ENCODE data around the gene PELI1.
A peak's percentile ranks its signal among the peaks of the same experiment; 100 is the strongest.
"Not testable (repeated sequence)": the region's sequence is repeated elsewhere in the genome, so short reads cannot be mapped to it uniquely, and the experiment has no call there.

The PELI1 gene

DNA sequence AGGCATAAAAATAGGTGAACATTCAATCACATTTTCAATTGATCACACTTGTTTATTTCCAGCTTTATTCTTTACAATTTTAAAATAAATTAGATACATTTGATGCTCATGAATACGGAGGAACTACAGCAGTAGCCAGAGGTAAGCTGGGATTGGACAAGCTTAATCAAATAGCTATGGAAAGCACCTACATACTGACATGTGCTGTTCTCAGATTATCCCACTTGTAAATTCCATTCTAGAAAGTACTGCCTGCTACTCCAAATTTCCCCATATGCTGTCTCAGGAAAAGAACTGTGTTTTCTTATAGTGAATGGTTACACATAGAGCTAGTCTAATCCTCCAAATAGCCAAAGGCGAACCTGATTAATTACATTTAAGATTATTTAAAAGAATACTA, 24.2 kb downstream of the PELI1 start:
- DNase-seq, result no peak

DNA sequence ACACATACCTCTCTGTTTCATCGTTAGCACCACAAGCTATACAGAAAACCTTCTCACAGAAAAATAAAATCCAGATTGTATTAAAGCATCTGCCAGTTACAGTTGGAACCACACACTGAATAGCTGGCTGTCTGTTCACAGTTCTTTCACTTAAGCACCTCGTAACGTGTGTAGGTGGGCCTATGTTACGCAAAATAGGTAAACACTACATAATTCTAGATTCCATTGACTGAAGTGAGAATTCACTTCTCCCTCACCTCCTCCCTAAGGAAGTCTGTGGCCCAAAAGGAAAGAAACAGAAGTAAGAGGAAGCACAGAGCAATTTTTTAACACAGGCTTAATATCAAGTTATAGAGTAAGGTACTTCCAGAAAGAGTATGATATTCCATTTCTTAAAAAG, 24.9 kb downstream of the PELI1 start:
- no peak for DNase-seq

DNA sequence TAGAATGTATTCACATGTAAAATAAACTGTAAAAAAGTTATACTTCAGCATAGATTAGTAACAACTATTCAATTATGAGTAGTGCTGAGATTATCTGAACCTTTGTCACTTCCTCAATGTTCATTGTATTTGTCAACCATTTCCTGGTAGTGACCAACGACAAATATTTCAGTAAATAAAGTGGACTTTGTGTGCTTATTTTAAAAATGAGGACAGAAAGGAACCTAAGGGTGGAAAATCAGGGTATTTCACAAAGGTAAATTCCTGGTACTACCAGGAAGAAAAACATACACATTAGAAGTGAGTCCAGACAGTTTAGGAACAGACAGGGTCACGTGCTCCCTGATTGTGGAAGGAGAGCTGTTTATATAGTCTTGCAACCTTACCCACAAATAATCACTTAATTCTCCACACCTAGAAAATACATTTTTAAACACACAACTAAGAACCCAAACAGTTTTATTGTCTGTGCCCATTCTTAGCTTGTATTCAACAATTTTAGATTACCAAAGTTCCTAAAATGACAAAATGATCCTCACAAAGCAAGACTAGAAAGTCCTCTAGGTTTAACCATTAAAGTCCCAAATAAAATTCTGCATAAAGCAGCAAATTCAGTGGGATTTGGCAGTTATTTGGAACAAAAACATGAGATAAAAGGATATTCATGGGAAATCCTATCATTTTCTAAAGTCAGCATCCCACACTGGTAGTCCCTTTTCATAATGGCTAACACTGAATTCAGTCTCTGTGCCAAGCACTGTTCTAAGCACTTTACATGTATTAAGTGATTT, 28.2 kb downstream of the PELI1 start:
- DNase-seq, result no peak

DNA sequence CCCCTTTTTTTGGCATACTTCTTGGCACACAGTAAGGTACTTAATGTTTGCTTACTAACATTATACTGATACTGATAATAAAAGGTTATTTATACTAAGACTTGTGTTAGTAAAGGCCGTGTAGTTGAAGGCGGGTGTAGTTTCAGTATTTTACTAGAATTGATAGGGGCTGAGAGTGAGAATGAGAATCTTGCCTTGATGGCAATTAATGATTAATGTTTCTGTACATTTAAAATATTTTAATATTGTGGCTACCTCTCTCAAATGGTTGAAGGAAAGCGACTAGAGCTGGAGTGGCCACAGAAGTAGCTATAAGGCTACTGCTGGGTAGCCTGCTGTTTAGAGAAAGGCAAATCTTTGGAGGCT, 29.3 kb downstream of the PELI1 start:
- no peak for DNase-seq

DNA sequence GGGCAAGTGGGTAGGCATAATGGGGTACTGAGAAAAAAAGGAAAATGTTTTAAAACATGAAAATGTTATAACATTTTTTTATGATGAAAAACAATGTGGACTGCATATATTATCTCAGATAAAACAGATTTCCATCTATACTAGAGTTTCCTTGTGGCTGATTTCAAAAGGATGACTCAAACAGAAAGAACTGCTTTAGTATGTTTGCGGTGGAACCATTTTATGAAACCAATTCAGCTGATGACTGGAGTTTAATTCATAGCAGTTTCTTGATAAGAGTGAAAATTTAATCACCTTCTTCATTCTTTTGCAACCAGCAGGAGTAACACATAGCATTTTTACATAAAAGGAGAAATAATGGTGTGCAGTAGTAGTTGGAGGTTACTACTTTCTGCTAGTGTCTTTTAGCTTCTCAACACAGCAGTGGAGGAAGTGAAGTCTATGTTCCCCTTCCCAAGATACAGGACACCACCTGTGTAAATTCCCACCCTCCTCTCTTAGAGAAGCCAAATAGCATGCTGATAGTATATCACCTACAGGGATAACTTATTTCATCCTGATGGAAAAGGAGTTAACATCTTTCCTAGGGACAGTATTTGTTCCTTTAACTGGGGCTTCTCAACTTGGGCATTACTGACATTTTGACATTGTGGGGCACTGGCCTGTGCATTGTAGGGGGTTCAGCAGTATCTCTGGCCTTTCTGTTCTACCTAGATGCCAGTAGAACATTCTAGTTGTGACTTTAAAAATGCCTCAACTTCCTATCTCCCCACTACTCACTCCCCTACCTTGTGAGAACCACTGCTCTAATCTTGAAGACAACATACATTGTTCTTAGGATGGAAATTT, 29.9 kb downstream of the PELI1 start:
- no peak for DNase-seq

DNA sequence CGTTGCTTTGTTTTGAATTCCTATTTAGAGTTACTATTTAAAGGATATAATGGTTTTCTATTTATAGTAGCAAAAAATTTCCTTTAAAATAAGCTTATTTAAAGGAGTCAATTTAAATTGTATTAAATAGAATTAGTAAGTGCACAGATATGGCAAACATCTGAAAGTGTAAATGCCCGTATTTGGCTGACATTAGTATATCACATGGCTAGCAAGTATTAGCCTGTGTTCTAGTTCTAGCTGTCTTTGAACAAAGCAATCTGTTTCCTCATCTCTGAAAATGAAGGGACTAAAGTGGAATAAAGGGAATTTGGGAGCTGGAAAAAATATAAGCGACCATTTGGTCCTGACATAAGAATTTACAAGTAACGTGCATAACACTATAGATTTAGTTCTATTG, 32.2 kb downstream of the PELI1 start:
- DNase-seq, result no peak

DNA sequence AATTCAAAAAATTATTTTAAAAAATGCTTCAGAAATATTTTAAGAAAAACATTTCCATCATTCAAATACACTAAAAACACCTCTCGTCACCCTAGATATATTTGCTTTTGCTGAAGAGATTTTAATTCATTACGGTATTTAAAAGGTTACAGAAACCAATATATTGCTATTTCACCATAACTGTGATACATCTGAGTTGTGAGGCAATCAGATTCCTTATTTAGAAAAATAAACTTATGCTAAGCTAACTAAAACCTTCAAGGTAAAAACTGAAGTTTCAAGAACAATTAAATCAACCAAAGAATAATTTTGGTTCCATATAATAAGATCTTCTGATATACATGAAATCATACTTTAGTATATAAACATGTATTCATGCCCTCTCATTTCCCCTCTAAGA, 32.8 kb downstream of the PELI1 start:
- no peak for DNase-seq

DNA sequence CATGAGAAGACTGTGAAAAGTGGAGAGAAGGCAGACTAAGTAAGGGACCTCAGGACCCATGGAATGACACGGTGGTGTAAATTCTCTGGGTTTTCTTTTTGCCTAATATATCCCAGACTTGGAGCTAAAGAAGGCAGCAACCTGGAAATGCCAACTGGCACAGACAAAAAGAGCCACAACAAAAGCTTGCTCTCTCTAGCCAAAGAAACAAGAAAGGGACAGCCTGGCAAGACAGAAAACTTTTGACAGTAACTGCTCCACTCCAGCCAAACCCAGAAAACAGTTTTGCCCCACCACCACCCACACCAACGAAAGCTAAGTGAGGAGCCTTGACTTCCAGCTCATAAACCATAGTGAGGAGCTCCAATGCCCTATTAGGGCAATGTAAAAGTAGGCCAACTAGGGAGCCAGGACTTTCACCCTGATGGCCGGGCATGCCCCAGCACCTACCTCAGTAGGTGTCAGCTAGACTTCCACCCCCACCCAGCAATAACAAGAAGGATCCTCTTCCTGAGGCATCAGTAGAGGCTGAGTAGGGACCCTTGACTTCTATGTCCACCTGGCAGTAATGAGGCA, 35.5 kb downstream of the PELI1 start:
- DNase-seq, result peak in 1 of 2 experiments; percentile 24

DNA sequence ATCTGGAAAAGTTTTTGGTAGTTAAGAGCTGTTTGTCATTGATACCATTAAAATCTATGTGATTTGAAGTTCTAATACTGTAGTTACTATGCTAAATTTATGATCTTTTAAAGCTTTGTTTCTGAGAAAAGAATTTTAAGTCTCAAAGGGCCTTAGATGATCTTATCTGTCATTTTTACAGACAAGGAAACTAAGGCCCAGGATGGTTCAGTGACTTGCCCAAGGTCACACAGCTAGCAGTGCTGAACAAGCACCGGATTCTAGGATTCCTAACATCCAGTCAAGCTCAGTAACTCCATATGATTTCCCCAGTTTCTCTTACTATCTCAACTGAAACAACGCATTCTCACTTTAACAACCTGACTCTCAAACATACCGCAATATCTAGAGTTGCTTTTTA, 37.7 kb downstream of the PELI1 start:
- no peak for DNase-seq

DNA sequence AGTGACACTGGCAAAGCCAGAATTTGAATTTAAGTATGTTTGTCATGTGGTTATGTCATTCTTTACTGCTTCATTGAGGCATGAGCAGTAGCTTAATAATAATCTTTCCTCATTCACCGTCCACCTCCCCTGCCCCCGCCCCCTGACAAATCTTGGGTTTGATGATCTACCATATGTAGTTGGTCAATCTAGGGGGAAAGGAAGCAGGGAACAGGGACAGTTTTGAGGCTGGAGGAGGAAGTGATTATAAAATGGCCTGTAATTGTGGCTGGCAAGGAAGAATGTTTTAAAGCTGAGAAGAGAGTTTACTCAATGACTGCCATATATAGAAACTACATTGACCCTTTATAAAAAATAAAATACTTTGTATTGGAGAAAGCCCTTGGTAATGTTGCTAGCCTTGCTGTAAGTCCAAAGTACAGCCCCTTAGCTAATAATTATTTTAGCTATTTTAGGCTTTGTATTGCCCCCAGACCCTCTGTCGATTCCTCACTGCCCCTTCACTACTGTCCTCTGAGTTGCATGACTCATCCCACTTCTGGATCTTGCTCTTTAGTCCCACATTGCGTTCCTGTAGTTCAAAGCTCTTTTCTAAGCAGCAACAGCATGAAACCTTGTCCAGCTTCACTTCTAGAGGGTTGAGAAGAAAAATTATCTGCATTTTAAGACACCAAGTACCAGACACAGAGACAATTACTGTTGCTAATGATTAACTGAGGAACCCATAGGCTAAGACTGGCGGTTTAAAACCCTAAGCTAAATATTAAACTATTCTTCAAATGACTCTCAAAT, 38.4 kb downstream of the PELI1 start:
- DNase-seq, result no peak

DNA sequence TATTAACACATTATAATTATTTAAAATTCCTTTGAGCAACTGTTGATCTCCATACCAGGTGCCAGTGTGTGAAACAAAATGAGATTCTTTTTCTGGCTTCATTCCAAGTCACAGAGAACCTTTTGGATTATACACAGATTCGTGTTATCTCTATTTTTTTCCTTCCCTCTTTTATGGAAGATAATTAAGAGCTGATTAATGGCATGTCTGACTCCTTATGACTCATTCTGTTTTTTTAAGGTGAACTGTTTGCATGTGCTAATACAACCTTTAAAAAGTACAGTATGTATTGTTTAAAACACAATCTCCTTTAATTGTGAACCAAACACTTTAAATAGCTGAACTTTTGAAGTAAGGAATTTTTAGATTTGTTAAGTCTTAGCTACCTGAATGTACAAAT, 39.3 kb downstream of the PELI1 start:
- DNase-seq, result no peak

DNA sequence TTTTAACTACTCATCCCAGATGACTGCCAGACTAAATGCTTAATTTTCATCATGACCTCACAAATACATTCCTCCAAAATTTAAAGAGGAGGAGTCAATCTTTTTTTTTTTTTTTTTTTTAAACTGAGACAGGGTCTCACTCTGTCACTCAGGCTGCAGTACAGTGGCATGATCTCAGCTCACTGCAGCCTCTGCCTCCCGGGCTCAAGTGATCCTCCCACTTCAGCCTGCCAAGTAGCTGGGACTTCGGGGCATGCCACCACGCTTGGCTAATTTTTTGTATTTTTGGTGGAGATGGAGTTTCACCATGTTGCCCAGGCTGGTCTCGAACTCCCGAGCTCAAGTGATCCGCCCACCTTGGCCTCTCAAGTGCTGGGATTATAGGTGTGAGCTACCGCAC, 41.5 kb downstream of the PELI1 start:
- DNase-seq, result not testable (repeated sequence)

DNA sequence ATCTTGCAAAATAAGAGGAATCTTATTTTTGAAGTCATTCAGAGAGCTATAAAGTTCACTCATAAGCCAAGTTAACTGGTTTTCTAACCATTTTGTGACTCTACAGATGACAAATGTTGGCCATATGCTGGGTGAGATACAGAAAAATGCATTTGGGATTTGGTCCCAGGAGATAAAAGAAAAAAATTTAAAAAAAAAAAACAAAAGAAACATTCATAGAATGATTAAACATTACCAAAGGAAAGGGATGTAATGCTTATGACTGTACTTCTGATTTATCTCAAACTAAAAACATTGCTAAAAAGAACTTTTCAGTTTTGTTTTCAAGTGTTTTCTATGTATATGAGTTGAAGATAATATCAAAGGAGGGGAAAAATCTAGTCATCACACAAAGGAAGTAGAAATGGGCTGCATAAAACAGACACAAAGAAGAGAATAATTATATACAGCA, 43.1 kb downstream of the PELI1 start:
- DNase-seq, result no peak

DNA sequence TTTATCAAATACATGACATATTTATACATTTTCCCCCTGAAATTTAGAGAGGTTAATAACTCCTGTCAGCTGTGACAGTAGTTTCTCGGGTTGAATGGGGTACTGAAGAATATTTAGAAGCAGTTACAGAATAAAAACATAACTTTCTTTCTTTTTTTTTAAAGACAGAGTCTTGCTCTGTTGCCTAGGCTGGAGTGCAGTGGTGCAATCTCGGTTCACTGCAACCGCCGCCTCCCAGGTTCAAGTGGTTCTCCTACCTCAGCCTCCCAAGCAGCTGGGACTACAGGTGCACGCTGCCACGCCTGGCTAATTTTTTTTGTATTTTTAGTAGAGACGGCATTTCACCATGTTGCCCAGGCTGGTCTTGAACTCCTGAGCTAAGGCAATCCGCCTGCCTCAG, 43.6 kb downstream of the PELI1 start:
- not testable (repeated sequence) for DNase-seq

DNA sequence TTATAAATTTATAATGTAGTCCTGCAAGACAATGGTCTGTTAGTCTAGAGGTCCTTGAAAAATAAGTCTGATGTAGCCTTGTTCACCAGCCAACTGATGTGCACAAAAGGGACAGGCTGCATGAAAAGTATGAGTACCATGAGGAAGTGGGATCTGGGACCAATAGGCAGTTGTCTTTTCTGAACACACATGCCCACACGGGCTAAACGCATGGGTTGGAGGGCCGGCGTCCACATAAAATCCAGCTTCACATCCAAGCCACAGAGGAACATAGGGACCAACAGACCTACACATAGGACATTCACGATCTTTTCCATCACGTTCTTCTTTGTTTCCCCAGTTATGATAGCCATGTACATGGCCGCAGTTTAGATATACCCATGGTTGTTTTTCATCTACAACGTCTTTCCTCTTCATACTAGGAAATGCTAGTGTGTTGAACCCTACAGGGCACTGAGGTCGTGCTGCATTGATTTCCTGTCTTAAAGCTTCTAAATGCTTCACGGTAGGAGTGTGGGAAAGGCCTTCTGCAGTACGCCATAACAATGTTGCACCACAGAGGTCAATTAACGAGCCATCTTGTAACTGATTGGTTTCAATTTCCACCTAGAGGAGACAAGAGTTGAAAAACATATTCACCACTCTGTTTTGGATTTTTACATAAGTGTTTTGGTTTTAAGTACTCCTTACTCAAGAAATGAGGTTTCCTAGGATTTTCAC, 49.4 kb downstream of the PELI1 start:
- no peak for DNase-seq

DNA sequence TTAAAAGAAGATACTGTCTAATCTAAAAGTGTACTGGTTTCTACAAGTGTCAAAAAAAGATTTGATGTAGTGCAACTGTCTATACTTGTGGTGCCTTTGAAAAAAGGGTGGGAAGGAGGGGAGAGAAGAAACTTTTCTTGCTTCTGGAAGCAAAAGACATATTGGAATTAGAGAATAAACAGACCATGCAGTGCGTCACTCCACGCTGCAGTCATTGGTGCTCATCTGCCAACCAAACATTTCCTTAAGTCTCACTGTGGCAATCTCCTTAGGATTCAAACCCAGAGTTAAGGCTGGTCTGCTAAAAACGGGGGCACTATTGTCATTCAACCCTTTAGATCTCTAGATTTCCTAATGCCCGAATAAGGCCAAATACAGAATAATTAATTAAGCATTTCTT, 50.9 kb downstream of the PELI1 start:
- DNase-seq, result no peak

DNA sequence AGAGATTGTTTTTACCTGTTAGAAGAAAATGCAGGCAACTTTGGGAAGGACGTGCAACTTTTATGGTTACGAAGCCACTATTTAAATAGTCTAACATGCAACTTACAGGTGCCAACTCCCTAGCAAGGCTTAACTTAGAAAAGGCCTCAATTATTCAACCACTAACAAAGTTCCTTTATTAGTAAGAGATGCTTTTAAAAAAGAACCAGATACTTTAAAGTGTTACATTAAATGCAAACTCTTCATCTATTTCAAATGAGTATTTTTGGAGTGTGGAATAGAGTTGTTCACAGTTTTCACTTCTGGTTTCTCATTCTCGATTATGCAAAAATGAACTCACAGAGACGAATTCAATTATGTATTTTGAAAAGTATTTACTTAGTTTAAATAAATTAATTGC, 51.7 kb downstream of the PELI1 start:
- no peak for DNase-seq

DNA sequence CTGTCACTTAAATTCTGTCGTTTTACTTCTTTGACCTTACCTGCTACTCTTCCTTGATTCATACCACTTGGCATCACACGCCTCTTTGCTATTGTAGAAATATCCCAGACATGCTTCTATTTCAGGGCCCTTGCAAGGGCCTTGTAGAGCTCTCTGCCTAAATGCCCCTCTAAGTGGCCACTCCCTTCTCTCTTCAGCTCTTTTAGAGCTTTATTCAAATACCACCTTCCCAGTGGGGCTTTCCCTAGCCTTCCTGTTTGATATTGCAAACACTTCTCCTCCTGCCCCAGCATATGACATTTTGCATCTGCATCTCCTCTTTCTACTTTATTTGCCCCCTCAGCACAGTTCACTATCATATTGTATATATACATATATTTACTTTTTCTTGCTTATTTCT, 54.0 kb downstream of the PELI1 start:
- DNase-seq, result no peak

DNA sequence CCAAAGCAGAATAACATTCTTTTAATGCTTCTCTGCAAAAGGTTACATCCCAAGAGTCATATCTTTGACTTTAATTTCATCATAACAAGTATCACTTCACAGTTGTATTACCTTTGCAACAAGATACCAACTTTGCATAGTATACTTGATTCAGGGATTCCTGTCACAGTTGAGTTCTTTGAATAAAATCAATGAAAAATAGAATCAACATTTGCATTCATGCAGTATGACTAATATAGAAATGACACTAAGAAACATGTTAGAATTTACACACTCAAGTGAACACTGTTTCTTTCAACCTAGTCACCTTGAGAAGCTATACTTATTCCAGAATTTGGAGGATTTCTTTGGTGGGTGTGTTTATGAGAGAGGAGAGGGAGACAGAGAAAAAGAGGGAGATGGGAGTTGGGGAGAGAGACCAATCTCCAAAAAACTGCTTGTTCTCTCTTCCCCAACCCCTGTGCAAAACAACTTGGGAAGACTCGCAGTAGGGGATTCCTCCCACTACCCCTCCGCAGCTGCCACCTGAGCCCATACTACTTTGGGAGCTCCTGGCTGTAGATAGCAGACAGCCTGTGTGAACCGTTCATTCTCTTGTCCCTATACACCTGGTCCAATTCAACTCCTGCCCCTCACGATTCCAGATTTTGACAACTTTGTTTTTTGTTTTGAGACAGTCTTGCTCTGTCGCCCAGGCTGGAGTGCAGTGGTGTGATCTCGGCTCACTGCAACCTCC, 57.7 kb downstream of the PELI1 start:
- DNase-seq, result no peak

DNA sequence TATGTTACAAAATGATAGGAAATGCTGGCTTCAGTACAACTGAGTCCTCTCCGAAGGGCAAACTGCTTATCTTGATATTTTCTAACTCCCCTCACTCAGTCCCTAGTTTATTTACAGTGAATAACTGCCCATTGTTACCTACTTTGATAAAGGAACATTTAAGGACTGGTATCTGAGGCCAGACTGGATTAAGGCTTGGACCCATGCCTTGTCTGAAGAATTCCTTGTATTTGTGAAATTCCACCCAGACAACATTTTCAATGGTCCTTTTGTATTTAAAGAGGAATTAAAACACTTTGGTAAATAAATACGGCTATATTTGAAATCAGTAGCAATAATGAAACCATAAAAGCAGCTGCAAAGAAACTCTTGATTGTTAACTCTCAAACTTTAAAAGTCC, 58.3 kb downstream of the PELI1 start:
- no peak for DNase-seq

DNA sequence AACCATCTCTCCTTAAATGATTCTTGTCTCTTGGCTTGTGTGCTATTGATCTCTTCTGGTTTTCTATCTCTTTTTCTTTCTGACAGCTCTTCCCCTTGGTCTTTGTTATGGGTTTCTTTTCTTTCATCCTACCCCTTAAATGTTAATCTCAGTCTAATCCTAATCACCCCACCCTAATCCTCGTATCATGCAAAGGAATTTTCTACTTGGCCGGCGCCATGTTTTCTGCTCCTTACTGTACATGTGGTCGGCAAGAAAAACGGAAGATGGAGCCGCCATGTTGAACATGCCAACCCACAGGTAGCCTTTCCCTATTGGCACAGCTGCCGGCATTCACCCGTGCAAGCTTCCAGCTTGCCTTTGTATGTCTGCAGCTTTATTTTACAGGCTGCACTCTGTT, 63.2 kb downstream of the PELI1 start:
- no peak for DNase-seq

DNA sequence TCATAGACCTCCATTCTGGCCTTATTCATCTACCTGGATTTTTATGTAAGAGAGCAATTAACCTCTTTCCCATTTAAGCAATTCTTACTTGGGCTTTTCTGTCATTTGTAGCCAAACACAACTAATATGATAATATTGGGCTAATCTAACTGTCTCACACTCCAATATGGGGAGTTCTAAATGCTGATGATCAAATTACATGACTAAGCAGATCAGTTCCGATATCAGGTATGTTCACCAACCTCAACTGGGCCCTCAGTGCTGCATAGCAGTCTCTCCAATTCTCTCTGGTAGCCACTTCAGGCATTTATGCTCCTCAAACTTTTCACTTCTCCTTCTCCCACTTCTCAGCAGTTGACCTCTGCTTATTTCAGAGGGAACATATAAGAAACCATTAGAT, 64.0 kb downstream of the PELI1 start:
- no peak for DNase-seq

Measured in activated CD4-positive, alpha-beta T cell treated with anti-CD3 and anti-CD28 coated beads, Interleukin-2, amount 50 U/mL, for 48 hours (primary cell).